Ovary (tissue), 9 donors: ENCODE data around the gene GABRB3. TPM values are rescaled to one million over a fixed set of nuclear protein-coding genes. Genes with fewer than 3 reads are reported as not detected.

ENCODE experiments used
- DNase-seq, 5 donors: peaks; one replicate each; pipeline ENCODE4 v3.0.0-alpha.2; 2019 to 2020
- H3K27ac ChIP-seq, 2 donors: fragments of 200-600 bp; one replicate each; pipeline versions ENCODE4 v1.5.1 to v1.8.0; 2019 to 2022
- H3K27me3 ChIP-seq: fragments of 200-600 bp; one replicate; pipeline ENCODE4 v1.8.0; 2022
- H3K36me3 ChIP-seq: fragments of 200-600 bp; sonication (generic); one replicate; pipeline ENCODE4 v1.5.1; 2019
- H3K4me1 ChIP-seq: one replicate; pipeline ENCODE4 v1.8.1; 2013; ENCODE audit warnings: mild to moderate bottlenecking, moderate library complexity; ENCODE audit not compliant: insufficient read depth
- H3K4me3 ChIP-seq: fragments of 200-600 bp; sonication (generic); one replicate; pipeline ENCODE4 v1.5.1; 2017
- H3K9me3 ChIP-seq, 2 donors: fragments of 200-600 bp in 1 of 2; sonication (generic) in 1 of 2; one replicate each; pipeline versions ENCODE4 v1.5.1 to v1.8.1; 2013 to 2019; ENCODE audit warnings: mild to moderate bottlenecking in 1 of 2, moderate library complexity in 1 of 2
- CTCF ChIP-seq, 3 donors: fragments of 450-650 bp in 2 of 3; fragments of 200-600 bp in 1 of 3; IDR thresholded peaks; one replicate each; pipeline versions ENCODE4 v1.5.1 to v1.8.0; 2016 to 2022; ENCODE audit warnings: antibody characterized with exemption in 3 of 3, mild to moderate bottlenecking in 1 of 3
- EP300 ChIP-seq: sonication (generic); formaldehyde crosslinking; IDR thresholded peaks from one replicate; pipeline ENCODE4 v1.6.1; 2017; ENCODE audit warnings: antibody characterized with exemption
- POLR2A ChIP-seq: fragments of 450-650 bp; IDR thresholded peaks from one replicate; pipeline ENCODE4 v1.6.1; 2017; ENCODE audit warnings: antibody characterized with exemption, mild to moderate bottlenecking, moderate library complexity
- WGBS, 3 donors: extraction: QIAGEN DNeasy Blood & Tissue Kit in 1 of 3; methylation state at CpG; one replicate each; pipeline versions ENCODE4 v1.1.5 to v1.1.7; 2013 to 2017; 5-methylcytosine and 5-hydroxymethylcytosine counted together
- intact Hi-C, 4 donors: fragments of 100-400 bp; cut with DNase I; formaldehyde crosslinking; loops; one replicate each; pipeline versions ENCODE4 v1.11.0 to v1.15.1; 2022 to 2023
- polyA plus RNA-seq, 2 donors: library from polyadenylated mRNA; stranded (reverse); fragments of 200-250 nt in 1 of 2; fragments of 350-450 nt in 1 of 2; fragmentation: Illumina TruSeq in 1 of 2; extraction: RNeasy Lipid Tissue Mini Kit (QIAGEN cat#74804) in 1 of 2; gene quantifications; one replicate each; pipeline ENCODE4 v1.2.3, GENCODE V29; 2013 to 2014
- total RNA-seq, 7 donors: library from RNA; depleted of rRNA in 2 of 7; stranded (reverse); fragments of >200 nt in 2 of 7; fragmentation: NEBNext Ultra II Directional in 3 of 7; extraction: Animal tissue kit (Norgen Biotek cat#: 25700) in 3 of 7; gene quantifications; one replicate each; pipeline versions ENCODE4 v1.1.0 to v1.2.4, GENCODE V29; 2016 to 2023
- donor health status: DM: no; HTN: no; CAD: no; lungs with moderate emphysema.
- donor health status: DM: no; HTN: no; CAD: no.
- donor health status: Bipolar disorder and iron deficiency.
- donor health status: DM: yes; HTN: yes; CAD: no.
- donor health status: DM: no; HTN: no; CAD: no.
- donor health status: DM: yes; HTN: yes; CAD: no.

The GABRB3 gene
- total and polyA plus RNA-seq, 9 donors: 0.60 to 6.7 (median 3.0) TPM

GRCh38 chr15:26634319-26634718 lies 138.5 kb downstream of the GABRB3 start:
- no peak overlapping the region for H3K27ac ChIP-seq
- no peaks in the 10 kb centered on the region for H3K27me3 ChIP-seq
- H3K4me1 ChIP-seq: no peaks in the 10 kb centered on the region
- no peak for DNase-seq
- H3K36me3 ChIP-seq: no peaks in the 10 kb centered on the region
- 67 to 75% (median 75%) methylated on average over 5 of the region's 5 CpGs for WGBS, 3 donors
- intact Hi-C loops: no loop called here
- H3K9me3 ChIP-seq: no peaks in the 10 kb centered on the region
- no peak overlapping the region for H3K4me3 ChIP-seq
- no peak for TF ChIP-seq CTCF (IDR thresholded peaks at IDR 0.05)
- TF ChIP-seq EP300: no peak
- no peak for TF ChIP-seq POLR2A

- H3K27me3 ChIP-seq: no peaks in the 10 kb centered on the region
- no peaks in the 10 kb centered on the region for H3K4me1 ChIP-seq
- no peak overlapping the region for H3K4me3 ChIP-seq
- intact Hi-C loops: no loop called here
- DNase-seq: no peak
- TF ChIP-seq CTCF (IDR thresholded peaks at IDR 0.05): no peak
- no peak for TF ChIP-seq EP300
- TF ChIP-seq POLR2A: no peak
- H3K9me3 ChIP-seq: no peaks in the 10 kb centered on the region
- no peak overlapping the region for H3K27ac ChIP-seq
- no peaks in the 10 kb centered on the region for H3K36me3 ChIP-seq
- 56 to 73% (median 69%) methylated on average over 4 of the region's 4 CpGs for WGBS, 3 donors
These were observed 140.4 kb downstream of the GABRB3 start for GRCh38 chr15:26632500-26632899.

- H3K27me3 ChIP-seq: no peaks in the 10 kb centered on the region
- WGBS, 3 donors: 86 to 87% (median 87%) methylated on average over 6 of the region's 6 CpGs
- no peaks in the 10 kb centered on the region for H3K9me3 ChIP-seq
- H3K36me3 ChIP-seq: no peaks in the 10 kb centered on the region
- no peaks in the 10 kb centered on the region for H3K4me1 ChIP-seq
- H3K4me3 ChIP-seq: no peak overlapping the region
- no peak for TF ChIP-seq EP300
- intact Hi-C loops: no loop called here
- H3K27ac ChIP-seq: no peak overlapping the region
- no peak for DNase-seq
These were observed 141.0 kb downstream of the GABRB3 start for GRCh38 chr15:26631894-26632293.

DNA sequence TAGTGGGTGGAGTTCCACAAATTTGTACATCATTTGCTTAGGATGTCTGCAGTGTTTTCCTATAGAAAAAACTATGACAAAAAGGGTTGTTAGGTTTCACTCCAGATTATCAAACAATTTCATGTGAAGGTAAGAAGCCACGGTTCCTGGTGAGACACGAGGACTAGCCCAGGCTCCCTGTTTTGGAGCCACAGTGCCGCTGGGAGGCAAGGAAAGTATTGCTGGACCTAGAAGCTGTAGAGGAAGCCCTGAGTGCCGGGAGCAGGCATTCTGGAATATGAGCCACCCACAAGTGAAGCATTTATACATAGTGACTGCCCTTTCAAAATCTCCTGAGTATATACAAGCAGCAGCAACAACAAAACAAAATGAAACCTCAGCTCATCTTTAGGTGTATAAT lies 142.0 kb downstream of the GABRB3 start:
- no peaks in the 10 kb centered on the region for H3K4me1 ChIP-seq
- no peaks in the 10 kb centered on the region for H3K36me3 ChIP-seq
- H3K27ac ChIP-seq: no peak overlapping the region
- no peak overlapping the region for H3K4me3 ChIP-seq
- H3K9me3 ChIP-seq: no peaks in the 10 kb centered on the region
- intact Hi-C loops: no loop called here
- 52 to 67% (median 52%) methylated on average over 4 of the region's 4 CpGs for WGBS, 3 donors
- DNase-seq: no peak
- TF ChIP-seq CTCF (IDR thresholded peaks at IDR 0.05): no peak
- no peaks in the 10 kb centered on the region for H3K27me3 ChIP-seq

DNA sequence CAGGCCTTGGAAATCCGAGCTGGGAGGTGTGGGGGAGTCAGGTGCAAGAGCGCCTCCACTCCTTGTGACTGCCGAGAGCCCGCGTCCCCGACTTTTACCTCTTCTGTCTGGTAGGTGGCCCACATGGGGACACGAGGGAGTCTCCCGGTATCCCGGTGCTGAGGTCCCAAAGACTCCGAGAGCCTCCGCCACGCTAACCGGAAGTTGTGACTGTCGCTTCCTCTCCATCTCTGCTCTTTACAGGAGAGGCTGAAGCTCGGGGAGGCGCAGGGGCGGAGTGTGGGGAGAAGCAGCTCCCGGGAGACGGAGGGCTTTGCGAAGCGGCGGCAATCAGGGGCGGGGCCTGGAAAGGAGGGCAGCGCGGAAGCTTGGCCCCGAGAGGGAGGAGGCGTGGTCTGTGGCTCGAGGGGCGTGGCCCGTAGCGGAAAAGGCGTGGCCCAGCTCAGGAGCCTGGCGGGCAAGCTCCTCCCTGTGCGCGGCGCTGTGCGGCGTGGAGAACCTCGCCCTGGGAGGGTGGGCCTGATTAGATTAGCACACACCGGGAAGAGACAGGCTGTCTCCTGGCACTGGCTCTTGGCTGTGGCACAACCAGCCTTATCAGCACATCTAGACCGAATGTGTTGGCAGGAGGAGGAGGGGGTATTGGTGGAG lies 143.9 kb downstream of the GABRB3 start:
- peak; percentile 52 to 88 (median 75) for DNase-seq
- H3K36me3 ChIP-seq: no peaks in the 10 kb centered on the region
- 63 to 88% (median 85%) methylated on average over 41 of the region's 41 CpGs for WGBS, 3 donors
- intact Hi-C loops: no loop called here
- no peak overlapping the region for H3K4me3 ChIP-seq
- TF ChIP-seq POLR2A (no peak), CTCF (IDR thresholded peaks at IDR 0.05) (no peak), EP300 (no peak)
- no peaks in the 10 kb centered on the region for H3K4me1 ChIP-seq
- no peaks in the 10 kb centered on the region for H3K27me3 ChIP-seq
- H3K27ac ChIP-seq: no peak overlapping the region
- H3K9me3 ChIP-seq: no peaks in the 10 kb centered on the region
